ENCODE measurements around the gene POU2AF3.

The POU2AF3 gene

GRCh38 chr11:111329306-111330204 lies 31.2 kb downstream of the POU2AF3 start:
- DNase-seq: peak; percentile 37 to 71

- peak in 1 of 2 experiments; percentile 22 for DNase-seq
Measured at GRCh38 chr11:111330234-111330893, 32.0 kb downstream of the POU2AF3 start.

GRCh38 chr11:111331711-111332479 lies 33.5 kb downstream of the POU2AF3 start:
- DNase-seq: peak in 1 of 2 experiments; percentile 80

GRCh38 chr11:111334532-111335502 lies 36.5 kb downstream of the POU2AF3 start:
- peak in 1 of 2 experiments; percentile 63 for DNase-seq

- no peak for DNase-seq
Measured at GRCh38 chr11:111335549-111335948, 37.2 kb downstream of the POU2AF3 start.

GRCh38 chr11:111336062-111336461 lies 37.7 kb downstream of the POU2AF3 start:
- no peak for DNase-seq

GRCh38 chr11:111336582-111337256 lies 38.4 kb downstream of the POU2AF3 start:
- DNase-seq: peak in 1 of 2 experiments; percentile 44

GRCh38 chr11:111339758-111340388 lies 41.5 kb downstream of the POU2AF3 start:
- no peak for DNase-seq

GRCh38 chr11:111342329-111342728 lies 44.0 kb downstream of the POU2AF3 start:
- DNase-seq: no peak

GRCh38 chr11:111344032-111344431 lies 45.7 kb downstream of the POU2AF3 start:
- peak in 1 of 2 experiments; percentile 46 for DNase-seq

GRCh38 chr11:111347002-111347722 lies 48.8 kb downstream of the POU2AF3 start:
- DNase-seq: no peak

- no peak for DNase-seq
Measured at GRCh38 chr11:111347723-111348115, 49.4 kb downstream of the POU2AF3 start.

- no peak for DNase-seq
Measured at GRCh38 chr11:111348147-111348546, 49.8 kb downstream of the POU2AF3 start.

GRCh38 chr11:111349191-111349695 lies 50.9 kb downstream of the POU2AF3 start:
- DNase-seq: no peak

GRCh38 chr11:111350811-111351210 lies 52.5 kb downstream of the POU2AF3 start:
- no peak for DNase-seq

- no peak for DNase-seq
Measured at GRCh38 chr11:111351374-111352055, 53.2 kb downstream of the POU2AF3 start.

- no peak for DNase-seq
Measured at GRCh38 chr11:111352231-111352746, 53.9 kb downstream of the POU2AF3 start.

- DNase-seq: no peak
Measured at GRCh38 chr11:111352935-111353710, 54.8 kb downstream of the POU2AF3 start.
